ENCODE measurements around the gene SAMD4B. TPM values are rescaled to one million over a fixed set of nuclear protein-coding genes. Genes with fewer than 3 reads are reported as not detected.

Gene SAMD4B
- total and polyA plus RNA-seq, 10 of the 15 experiments (the other 5 are each of a cell fraction or from before 2014, with no cell fraction given), result 2.4 to 43.3 (median 23.9) TPM

DNA sequence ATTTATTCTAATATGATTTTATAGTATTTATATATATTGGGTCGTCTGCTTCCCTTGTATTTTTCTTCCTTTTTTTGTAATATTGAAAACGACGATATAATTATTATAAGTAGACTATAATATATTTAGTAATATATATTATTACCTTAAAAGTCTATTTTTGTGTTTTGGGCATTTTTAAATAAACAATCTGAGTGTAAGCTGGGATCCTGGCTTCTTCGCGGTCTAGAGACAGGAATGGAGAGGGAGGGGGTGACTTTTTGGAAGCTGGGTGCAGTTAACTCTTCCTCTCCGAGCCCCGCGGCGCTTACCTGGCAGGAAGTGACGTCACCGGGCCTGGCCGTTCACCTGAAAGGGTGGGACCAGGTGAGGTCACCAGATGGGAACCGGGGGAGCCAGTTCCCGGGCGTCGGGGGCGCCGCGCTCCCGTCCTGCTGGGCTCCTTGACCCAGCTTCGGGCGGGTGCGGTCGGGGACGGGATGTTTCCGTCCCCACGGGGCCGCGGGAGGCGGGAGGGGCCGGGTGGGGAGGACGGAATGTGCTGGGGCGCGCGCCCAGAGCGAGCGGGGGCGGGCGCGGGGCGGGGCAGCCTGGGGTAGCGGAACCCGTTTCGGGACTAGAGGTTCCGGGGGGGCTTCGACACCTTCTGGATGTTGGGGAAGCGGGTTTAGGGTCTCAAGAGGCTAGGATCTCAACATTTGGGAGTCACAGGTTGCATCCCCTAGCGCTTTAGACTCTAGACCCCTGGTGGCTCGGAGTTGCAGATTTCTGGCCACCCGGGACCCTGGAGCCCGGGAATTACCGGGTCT, 67.2 kb downstream of the SAMD4B start (continued):
- TF ChIP-seq, protein P1, sequence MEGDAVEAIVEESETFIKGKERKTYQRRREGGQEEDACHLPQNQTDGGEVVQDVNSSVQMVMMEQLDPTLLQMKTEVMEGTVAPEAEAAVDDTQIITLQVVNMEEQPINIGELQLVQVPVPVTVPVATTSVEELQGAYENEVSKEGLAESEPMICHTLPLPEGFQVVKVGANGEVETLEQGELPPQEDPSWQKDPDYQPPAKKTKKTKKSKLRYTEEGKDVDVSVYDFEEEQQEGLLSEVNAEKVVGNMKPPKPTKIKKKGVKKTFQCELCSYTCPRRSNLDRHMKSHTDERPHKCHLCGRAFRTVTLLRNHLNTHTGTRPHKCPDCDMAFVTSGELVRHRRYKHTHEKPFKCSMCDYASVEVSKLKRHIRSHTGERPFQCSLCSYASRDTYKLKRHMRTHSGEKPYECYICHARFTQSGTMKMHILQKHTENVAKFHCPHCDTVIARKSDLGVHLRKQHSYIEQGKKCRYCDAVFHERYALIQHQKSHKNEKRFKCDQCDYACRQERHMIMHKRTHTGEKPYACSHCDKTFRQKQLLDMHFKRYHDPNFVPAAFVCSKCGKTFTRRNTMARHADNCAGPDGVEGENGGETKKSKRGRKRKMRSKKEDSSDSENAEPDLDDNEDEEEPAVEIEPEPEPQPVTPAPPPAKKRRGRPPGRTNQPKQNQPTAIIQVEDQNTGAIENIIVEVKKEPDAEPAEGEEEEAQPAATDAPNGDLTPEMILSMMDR (IDR thresholded peaks at IDR 0.05 in 2 of 3, conservative IDR thresholded peaks at IDR 0.05 in 1 of 3; ENCODE audit: control insufficient read depth in 2 of 3, extremely low read depth in 1 of 3, insufficient read depth in 1 of 3, low read depth in 3 of 3, low read length in 3 of 3), result no peak
- TF ChIP-seq CHD2 (IDR thresholded peaks at IDR 0.05; ENCODE audit: borderline replicate concordance, low read depth, low read length) (no peak; the same call in 1 of the 2 replicates), FOXK2 (IDR thresholded peaks at IDR 0.05) (no peak), ZNF384 (IDR thresholded peaks at IDR 0.05; ENCODE audit: borderline replicate concordance, low read depth, low read length) (no peak), NFXL1 (IDR thresholded peaks at IDR 0.05; ENCODE audit: borderline replicate concordance) (no peak), CHD4 (IDR thresholded peaks at IDR 0.05) (no peak), NFIC (IDR thresholded peaks at IDR 0.05; ENCODE audit: low read depth, low read length) (no peak), SRF (IDR thresholded peaks at IDR 0.05; ENCODE audit: low read depth in 2 of 2, low read length in 2 of 2) (no peak), KAT2A (conservative IDR thresholded peaks at IDR 0.05; ENCODE audit: control insufficient read depth, low read depth, low read length) (no peak), SREBF1 (IDR thresholded peaks at IDR 0.05; ENCODE audit: low read length) (no peak), POU2F2 (IDR thresholded peaks at IDR 0.05; ENCODE audit: borderline replicate concordance, low read depth, low read length) (peak; percentile 86; the same call in 2 of the 3 replicates), ZZZ3 (IDR thresholded peaks at IDR 0.05; ENCODE audit: control insufficient read depth, insufficient read length, low read depth) (no peak), ESRRA (IDR thresholded peaks at IDR 0.05; ENCODE audit: low read length) (no peak), HDGF (IDR thresholded peaks at IDR 0.05) (no peak), SMARCA5 (IDR thresholded peaks at IDR 0.05) (peak; percentile 89; the same call in 1 of the 2 replicates), CBX5 (IDR thresholded peaks at IDR 0.05; ENCODE audit: low read depth) (no peak)
- TF ChIP-seq, protein P2, sequence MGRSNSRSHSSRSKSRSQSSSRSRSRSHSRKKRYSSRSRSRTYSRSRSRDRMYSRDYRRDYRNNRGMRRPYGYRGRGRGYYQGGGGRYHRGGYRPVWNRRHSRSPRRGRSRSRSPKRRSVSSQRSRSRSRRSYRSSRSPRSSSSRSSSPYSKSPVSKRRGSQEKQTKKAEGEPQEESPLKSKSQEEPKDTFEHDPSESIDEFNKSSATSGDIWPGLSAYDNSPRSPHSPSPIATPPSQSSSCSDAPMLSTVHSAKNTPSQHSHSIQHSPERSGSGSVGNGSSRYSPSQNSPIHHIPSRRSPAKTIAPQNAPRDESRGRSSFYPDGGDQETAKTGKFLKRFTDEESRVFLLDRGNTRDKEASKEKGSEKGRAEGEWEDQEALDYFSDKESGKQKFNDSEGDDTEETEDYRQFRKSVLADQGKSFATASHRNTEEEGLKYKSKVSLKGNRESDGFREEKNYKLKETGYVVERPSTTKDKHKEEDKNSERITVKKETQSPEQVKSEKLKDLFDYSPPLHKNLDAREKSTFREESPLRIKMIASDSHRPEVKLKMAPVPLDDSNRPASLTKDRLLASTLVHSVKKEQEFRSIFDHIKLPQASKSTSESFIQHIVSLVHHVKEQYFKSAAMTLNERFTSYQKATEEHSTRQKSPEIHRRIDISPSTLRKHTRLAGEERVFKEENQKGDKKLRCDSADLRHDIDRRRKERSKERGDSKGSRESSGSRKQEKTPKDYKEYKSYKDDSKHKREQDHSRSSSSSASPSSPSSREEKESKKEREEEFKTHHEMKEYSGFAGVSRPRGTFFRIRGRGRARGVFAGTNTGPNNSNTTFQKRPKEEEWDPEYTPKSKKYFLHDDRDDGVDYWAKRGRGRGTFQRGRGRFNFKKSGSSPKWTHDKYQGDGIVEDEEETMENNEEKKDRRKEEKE (IDR thresholded peaks at IDR 0.05), result no peak
- TF ChIP-seq, protein P3, sequence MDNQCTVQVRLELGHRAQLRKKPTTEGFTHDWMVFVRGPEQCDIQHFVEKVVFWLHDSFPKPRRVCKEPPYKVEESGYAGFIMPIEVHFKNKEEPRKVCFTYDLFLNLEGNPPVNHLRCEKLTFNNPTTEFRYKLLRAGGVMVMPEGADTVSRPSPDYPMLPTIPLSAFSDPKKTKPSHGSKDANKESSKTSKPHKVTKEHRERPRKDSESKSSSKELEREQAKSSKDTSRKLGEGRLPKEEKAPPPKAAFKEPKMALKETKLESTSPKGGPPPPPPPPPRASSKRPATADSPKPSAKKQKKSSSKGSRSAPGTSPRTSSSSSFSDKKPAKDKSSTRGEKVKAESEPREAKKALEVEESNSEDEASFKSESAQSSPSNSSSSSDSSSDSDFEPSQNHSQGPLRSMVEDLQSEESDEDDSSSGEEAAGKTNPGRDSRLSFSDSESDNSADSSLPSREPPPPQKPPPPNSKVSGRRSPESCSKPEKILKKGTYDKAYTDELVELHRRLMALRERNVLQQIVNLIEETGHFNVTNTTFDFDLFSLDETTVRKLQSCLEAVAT (IDR thresholded peaks at IDR 0.05), result peak; percentile 14; the same call in 1 of the 2 replicates
- TF ChIP-seq, protein P4, sequence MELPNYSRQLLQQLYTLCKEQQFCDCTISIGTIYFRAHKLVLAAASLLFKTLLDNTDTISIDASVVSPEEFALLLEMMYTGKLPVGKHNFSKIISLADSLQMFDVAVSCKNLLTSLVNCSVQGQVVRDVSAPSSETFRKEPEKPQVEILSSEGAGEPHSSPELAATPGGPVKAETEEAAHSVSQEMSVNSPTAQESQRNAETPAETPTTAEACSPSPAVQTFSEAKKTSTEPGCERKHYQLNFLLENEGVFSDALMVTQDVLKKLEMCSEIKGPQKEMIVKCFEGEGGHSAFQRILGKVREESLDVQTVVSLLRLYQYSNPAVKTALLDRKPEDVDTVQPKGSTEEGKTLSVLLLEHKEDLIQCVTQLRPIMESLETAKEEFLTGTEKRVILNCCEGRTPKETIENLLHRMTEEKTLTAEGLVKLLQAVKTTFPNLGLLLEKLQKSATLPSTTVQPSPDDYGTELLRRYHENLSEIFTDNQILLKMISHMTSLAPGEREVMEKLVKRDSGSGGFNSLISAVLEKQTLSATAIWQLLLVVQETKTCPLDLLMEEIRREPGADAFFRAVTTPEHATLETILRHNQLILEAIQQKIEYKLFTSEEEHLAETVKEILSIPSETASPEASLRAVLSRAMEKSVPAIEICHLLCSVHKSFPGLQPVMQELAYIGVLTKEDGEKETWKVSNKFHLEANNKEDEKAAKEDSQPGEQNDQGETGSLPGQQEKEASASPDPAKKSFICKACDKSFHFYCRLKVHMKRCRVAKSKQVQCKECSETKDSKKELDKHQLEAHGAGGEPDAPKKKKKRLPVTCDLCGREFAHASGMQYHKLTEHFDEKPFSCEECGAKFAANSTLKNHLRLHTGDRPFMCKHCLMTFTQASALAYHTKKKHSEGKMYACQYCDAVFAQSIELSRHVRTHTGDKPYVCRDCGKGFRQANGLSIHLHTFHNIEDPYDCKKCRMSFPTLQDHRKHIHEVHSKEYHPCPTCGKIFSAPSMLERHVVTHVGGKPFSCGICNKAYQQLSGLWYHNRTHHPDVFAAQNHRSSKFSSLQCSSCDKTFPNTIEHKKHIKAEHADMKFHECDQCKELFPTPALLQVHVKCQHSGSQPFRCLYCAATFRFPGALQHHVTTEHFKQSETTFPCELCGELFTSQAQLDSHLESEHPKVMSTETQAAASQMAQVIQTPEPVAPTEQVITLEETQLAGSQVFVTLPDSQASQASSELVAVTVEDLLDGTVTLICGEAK (IDR thresholded peaks at IDR 0.05; ENCODE audit: borderline replicate concordance), result peak; percentile 66; the same call in 1 of the 2 replicates
